Heart right ventricle (tissue), 16 donors: ENCODE measurements around the gene C11orf52. TPM values are rescaled to one million over a fixed set of nuclear protein-coding genes. Genes with fewer than 3 reads are reported as not detected.

ENCODE experiments used
- ATAC-seq, 8 donors: fragments of 200-7000 bp; cut with Tn5 transposase; one replicate each; pipeline ENCODE4 v1.9.1; 2020; ENCODE audit warnings: mild to moderate bottlenecking in 8 of 8, moderate library complexity in 8 of 8, moderate number of reproducible peaks in 1 of 8
- DNase-seq, 2 donors: peaks; one replicate each; pipeline ENCODE4 v3.0.0-alpha.2; 2020
- H3K27ac ChIP-seq, 10 donors: fragments of 200-600 bp; sonication (generic) in 2 of 10; one replicate each; pipeline versions ENCODE4 v1.5.0 to v1.8.0; 2020 to 2022; ENCODE audit warnings: mild to moderate bottlenecking in 3 of 10
- H3K27me3 ChIP-seq, 7 donors: fragments of 200-600 bp; one replicate each; pipeline ENCODE4 v1.8.0; 2021 to 2022; ENCODE audit warnings: mild to moderate bottlenecking in 2 of 7
- H3K36me3 ChIP-seq, 9 donors: fragments of 200-600 bp; sonication (generic) in 1 of 9; one replicate each; pipeline versions ENCODE4 v1.5.0 to v1.8.0; 2020 to 2022; ENCODE audit warnings: mild to moderate bottlenecking in 2 of 9
- H3K4me1 ChIP-seq, 9 donors: fragments of 200-600 bp; sonication (generic) in 1 of 9; one replicate each; pipeline versions ENCODE4 v1.5.0 to v1.8.0; 2020 to 2022; ENCODE audit warnings: mild to moderate bottlenecking in 4 of 9
- H3K4me3 ChIP-seq, 10 donors: fragments of 200-600 bp; sonication (generic) in 2 of 10; one replicate each; pipeline versions ENCODE4 v1.5.0 to v1.8.0; 2020 to 2022; ENCODE audit warnings: mild to moderate bottlenecking in 7 of 10, moderate library complexity in 2 of 10
- H3K9me3 ChIP-seq, 11 donors: fragments of 200-600 bp in 10 of 11; sonication (generic) in 2 of 11; one replicate each; pipeline versions ENCODE4 v1.5.0 to v1.8.0; 2013 to 2022; ENCODE audit warnings: mild to moderate bottlenecking in 2 of 11, control low read depth in 1 of 11, moderate library complexity in 1 of 11
- CTCF ChIP-seq, 9 donors: fragments of 200-600 bp; sonication (generic) in 2 of 9; IDR thresholded peaks; one replicate each; pipeline versions ENCODE4 v1.5.0 to v1.8.0; 2021 to 2022; ENCODE audit warnings: antibody characterized with exemption in 9 of 9, mild to moderate bottlenecking in 5 of 9, moderate library complexity in 1 of 9
- WGBS, 2 donors: extraction: QIAGEN DNeasy Blood & Tissue Kit; methylation state at CpG; one replicate each; pipeline ENCODE4 v1.1.7; 2013; ENCODE audit warnings: inconsistent platforms in 1 of 2; 5-methylcytosine and 5-hydroxymethylcytosine counted together
- intact Hi-C, 10 donors: fragments of 100-400 bp; cut with DNase I; formaldehyde crosslinking; loops; one replicate each; pipeline versions ENCODE4 v1.11.1 to v1.14.2; 2022
- polyA plus RNA-seq, 2 donors: library from polyadenylated mRNA; stranded (reverse); fragments of 200-250 nt; gene quantifications; one replicate each; pipeline ENCODE4 v1.2.3, GENCODE V29; 2013
- total RNA-seq, 10 donors: library from RNA; stranded (reverse); fragmentation: NEBNext Ultra II Directional in 3 of 10; extraction: Animal tissue kit (Norgen Biotek cat#: 25700) in 3 of 10; gene quantifications; one replicate each; pipeline versions ENCODE4 v1.2.1 to v1.2.4, GENCODE V29; 2021 to 2023
- donor health status: Arrhythmogenic right ventricular cardiomyopathy.
- donor health status: ischemic (EF 13 %, LVEDD 7.1; RV severe dilation, severe dysfunction).
- donor health status: healthy with polysubstance abuse.
- donor health status: DM: no; HTN: yes; CAD: no.
- donor health status: DM: no; HTN: no; CAD: no.
- donor health status: ischemic (EF 25% LVEDD 6.9; RV normal size, moderate dysfunction).
- donor health status: ischemic (EF 25% LVEDD 5.7; RV mildly dilated, moderate dysfunction).
- donor health status: healthy.
- donor health status: DM: yes; HTN: yes; CAD: no.
- donor health status: Ischemic cardiomyopathy.
- donor health status: ischemic (EF 35%, LVEDD 5.7; RV mildly dilated, moderate dysfunction).
- donor health status: nonischemic (EF 11% LVEDD 7.7; RV severe dilation, severe dysfunction).
- donor health status: DM: yes; HTN: yes; CAD: no.
- donor health status: PGD.
- donor health status: ischemic (EF 29% LVEDD 5.4; RV normal size, mild dysfunction).
- donor health status: nonischemic (EF 23%, LVEDD 6.1; RV moderate dilation, normal function).

The C11orf52 gene
- total and polyA plus RNA-seq, 12 donors: 0.48 to 4.1 (median 2.1) TPM

DNA sequence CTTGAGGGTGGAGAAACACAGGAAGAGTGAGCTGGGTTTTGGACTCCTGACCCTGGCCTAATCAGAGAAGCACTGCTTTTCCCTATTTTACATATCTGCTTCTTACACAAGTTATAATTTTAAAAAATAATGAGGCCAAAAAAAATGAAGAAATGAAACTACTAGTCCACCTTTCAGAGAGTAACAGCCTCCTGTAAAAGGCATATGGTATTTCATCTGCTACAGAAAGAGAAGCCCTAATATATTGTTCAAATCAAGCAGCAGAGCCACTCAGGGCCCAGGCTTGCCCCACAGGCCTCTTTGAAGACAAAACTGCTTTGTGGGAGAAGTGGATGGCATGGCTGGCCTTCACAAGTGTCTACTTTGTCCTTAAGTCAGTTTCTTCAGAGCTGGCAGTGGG lies 28.4 kb downstream of the C11orf52 start:
- ATAC-seq (no peak), DNase-seq (no peak)
- intact Hi-C loops: no loop called here

GRCh38 chr11:111949519-111950426 lies 31.1 kb downstream of the C11orf52 start:
- intact Hi-C loops: no loop called here
- WGBS, 2 donors: 28 to 30% methylated on average over 7 of the region's 7 CpGs

More for the DNA sequence above, 28.4 kb downstream of the C11orf52 start:
- H3K9me3 ChIP-seq: no peaks in the 10 kb centered on the region
- H3K27me3 ChIP-seq: no peaks in the 10 kb centered on the region
- H3K4me1 ChIP-seq: peaks cover 0 to 39% (median 14%) of the 10 kb centered on the region in 9 donors
- H3K36me3 ChIP-seq: no peaks in the 10 kb centered on the region
- TF ChIP-seq CTCF (IDR thresholded peaks at IDR 0.05): no peak
- peak overlapping the region in 1 of 10 donors; percentile 17 for H3K27ac ChIP-seq
- no peak overlapping the region for H3K4me3 ChIP-seq

GRCh38 chr11:111951565-111951964 lies 32.9 kb downstream of the C11orf52 start:
- ATAC-seq (no peak), DNase-seq (no peak)
- Histone ChIP-seq H3K27me3 (no peaks in the 10 kb centered on the region), H3K27ac (no peak overlapping the region), H3K4me3 (no peak overlapping the region), H3K4me1 (peaks cover 0 to 12% (median 0%) of the 10 kb centered on the region in 9 donors), H3K36me3 (no peaks in the 10 kb centered on the region), H3K9me3 (no peaks in the 10 kb centered on the region)
- no peak for TF ChIP-seq CTCF (IDR thresholded peaks at IDR 0.05)
- WGBS, 2 donors: 94 to 96% methylated on average over 3 of the region's 3 CpGs
- intact Hi-C loops: no loop called here

More at GRCh38 chr11:111949519-111950426, 31.1 kb downstream of the C11orf52 start:
- TF ChIP-seq CTCF (IDR thresholded peaks at IDR 0.05): no peak
- Histone ChIP-seq H3K27ac (peak overlapping the region in 1 of 10 donors; percentile 7), H3K27me3 (no peaks in the 10 kb centered on the region), H3K4me1 (peaks cover 0 to 23% (median 5%) of the 10 kb centered on the region in 9 donors), H3K4me3 (no peak overlapping the region), H3K9me3 (no peaks in the 10 kb centered on the region), H3K36me3 (no peaks in the 10 kb centered on the region)
- no peak for DNase-seq
- peak in 2 of 8 donors; percentile 25 to 28 for ATAC-seq

DNA sequence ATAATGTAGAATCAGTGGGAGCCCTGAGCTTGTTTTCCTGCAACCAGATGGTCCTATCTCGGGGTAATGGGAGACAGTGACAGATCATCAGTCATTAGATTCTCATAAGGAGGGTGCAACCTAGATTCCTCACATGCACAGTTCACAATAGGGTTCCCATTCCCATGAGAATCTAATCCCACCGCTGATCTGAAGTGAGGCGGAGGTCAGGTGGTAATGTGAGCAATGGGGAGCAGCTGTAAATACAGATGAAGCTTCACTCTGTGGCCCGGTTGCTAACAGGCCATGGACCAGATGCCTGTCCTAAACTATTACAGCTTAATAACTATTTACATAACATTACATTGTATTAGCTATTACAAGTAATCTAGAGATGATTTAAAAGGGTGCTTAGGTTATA lies 35.4 kb downstream of the C11orf52 start:
- intact Hi-C loops: no loop called here
- ATAC-seq: no peak
- 98% methylated on average over 4 of the region's 4 CpGs for WGBS, 2 donors

More for the DNA sequence above, 35.4 kb downstream of the C11orf52 start:
- H3K4me1 ChIP-seq: peaks cover 0 to 19% (median 7%) of the 10 kb centered on the region in 9 donors
- TF ChIP-seq CTCF (IDR thresholded peaks at IDR 0.05): no peak
- no peaks in the 10 kb centered on the region for H3K9me3 ChIP-seq
- H3K4me3 ChIP-seq: no peak overlapping the region
- DNase-seq: no peak
- no peaks in the 10 kb centered on the region for H3K36me3 ChIP-seq
- no peak overlapping the region for H3K27ac ChIP-seq
- H3K27me3 ChIP-seq: no peaks in the 10 kb centered on the region
